Vagina (tissue), 2 donors: ENCODE results near the gene DIP2B. TPM values are rescaled to one million over a fixed set of nuclear protein-coding genes. Genes with fewer than 3 reads are reported as not detected.

ENCODE experiments used
- DNase-seq, 2 donors: peaks; one replicate each; pipeline ENCODE4 v3.0.0-alpha.2; 2017; ENCODE audit errors: extremely low spot score in 2 of 2
- H3K27ac ChIP-seq: fragments of 200-600 bp; sonication (generic); one replicate; pipeline ENCODE4 v1.5.1; 2019
- H3K27me3 ChIP-seq: fragments of 200-600 bp; sonication (generic); one replicate; pipeline ENCODE4 v1.5.1; 2019
- H3K36me3 ChIP-seq, 2 donors: fragments of 200-600 bp; sonication (generic); one replicate each; pipeline ENCODE4 v1.5.1; 2017 to 2019
- H3K4me1 ChIP-seq: fragments of 200-600 bp; sonication (generic); one replicate; pipeline ENCODE4 v1.5.1; 2019
- H3K4me3 ChIP-seq, 2 donors: fragments of 200-600 bp; sonication (generic); 1 replicate in 1 of 2; 2 replicates in 1 of 2; pipeline ENCODE4 v1.5.1; 2016 to 2019
- H3K9me3 ChIP-seq: fragments of 200-600 bp; sonication (generic); one replicate; pipeline ENCODE4 v1.5.1; 2019
- POLR2A ChIP-seq, 2 donors: fragments of 450-650 bp; IDR thresholded peaks; one replicate each; pipeline ENCODE4 v1.6.1; 2017; ENCODE audit warnings: antibody characterized with exemption in 2 of 2, mild to moderate bottlenecking in 2 of 2, moderate library complexity in 2 of 2
- POLR2AphosphoS5 ChIP-seq, 2 donors: sonication (generic); formaldehyde crosslinking; IDR thresholded peaks; one replicate each; pipeline ENCODE4 v1.9.0; 2017; ENCODE audit warnings: antibody characterized with exemption in 2 of 2, mild to moderate bottlenecking in 2 of 2, low read depth in 1 of 2; ENCODE audit not compliant: insufficient read depth in 1 of 2
- intact Hi-C: fragments of 100-400 bp; cut with DNase I; formaldehyde crosslinking; loops from one replicate; pipeline ENCODE4 v1.15.1; 2023
- total RNA-seq: library from RNA; depleted of rRNA; stranded (reverse); fragments of >200 nt; gene quantifications from one replicate; pipeline ENCODE4 v1.2.3, GENCODE V29; 2016
- TF ChIP-seq, protein P1 (sequence below), 3 experiments: fragments of 450-650 bp in 2 of 3; fragments of 200-600 bp in 1 of 3; sonication (generic) in 1 of 3; IDR thresholded peaks; one replicate each; pipeline ENCODE4 v1.5.1; 2017 to 2019; ENCODE audit warnings: antibody characterized with exemption in 3 of 3, mild to moderate bottlenecking in 2 of 3, moderate library complexity in 2 of 3

DIP2B gene
- total RNA-seq, 1 donor from 2014 or later, result 32.2 TPM

DNA sequence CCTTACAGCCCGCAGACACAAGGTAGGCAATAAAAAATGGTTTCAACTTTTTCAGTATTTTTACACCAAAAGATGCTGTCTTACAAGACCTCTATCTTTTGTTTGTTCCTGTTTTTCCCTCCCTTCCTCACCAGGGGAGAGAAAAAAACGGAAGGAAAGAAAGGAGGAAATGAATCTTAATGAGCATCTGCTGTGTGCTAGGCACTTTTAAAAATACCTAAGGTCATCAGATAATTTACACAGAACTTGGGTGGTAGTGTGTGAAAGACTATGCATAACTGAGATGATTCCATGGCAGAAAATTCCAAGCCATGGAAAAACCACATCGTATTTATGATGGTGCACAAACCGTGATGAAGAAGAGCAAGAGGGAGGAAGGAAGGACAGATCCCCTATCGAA, 121.2 kb downstream of the DIP2B start:
- Histone ChIP-seq H3K36me3 (peaks cover 0 to 13% of the 10 kb centered on the region in 2 donors), H3K27me3 (no peaks in the 10 kb centered on the region), H3K9me3 (no peaks in the 10 kb centered on the region), H3K4me3 (no peak overlapping the region), H3K4me1 (peaks cover 24% of the 10 kb centered on the region), H3K27ac (no peak overlapping the region)
- DNase-seq, result no peak
- intact Hi-C loops, result no loop called here
- TF ChIP-seq, protein P1, sequence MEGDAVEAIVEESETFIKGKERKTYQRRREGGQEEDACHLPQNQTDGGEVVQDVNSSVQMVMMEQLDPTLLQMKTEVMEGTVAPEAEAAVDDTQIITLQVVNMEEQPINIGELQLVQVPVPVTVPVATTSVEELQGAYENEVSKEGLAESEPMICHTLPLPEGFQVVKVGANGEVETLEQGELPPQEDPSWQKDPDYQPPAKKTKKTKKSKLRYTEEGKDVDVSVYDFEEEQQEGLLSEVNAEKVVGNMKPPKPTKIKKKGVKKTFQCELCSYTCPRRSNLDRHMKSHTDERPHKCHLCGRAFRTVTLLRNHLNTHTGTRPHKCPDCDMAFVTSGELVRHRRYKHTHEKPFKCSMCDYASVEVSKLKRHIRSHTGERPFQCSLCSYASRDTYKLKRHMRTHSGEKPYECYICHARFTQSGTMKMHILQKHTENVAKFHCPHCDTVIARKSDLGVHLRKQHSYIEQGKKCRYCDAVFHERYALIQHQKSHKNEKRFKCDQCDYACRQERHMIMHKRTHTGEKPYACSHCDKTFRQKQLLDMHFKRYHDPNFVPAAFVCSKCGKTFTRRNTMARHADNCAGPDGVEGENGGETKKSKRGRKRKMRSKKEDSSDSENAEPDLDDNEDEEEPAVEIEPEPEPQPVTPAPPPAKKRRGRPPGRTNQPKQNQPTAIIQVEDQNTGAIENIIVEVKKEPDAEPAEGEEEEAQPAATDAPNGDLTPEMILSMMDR (IDR thresholded peaks at IDR 0.05), result no peak
- TF ChIP-seq POLR2AphosphoS5 (IDR thresholded peaks at IDR 0.05; ENCODE audit: insufficient read depth in 1 of 2, low read depth in 1 of 2) (no peak), POLR2A (IDR thresholded peaks at IDR 0.05) (no peak)

DNA sequence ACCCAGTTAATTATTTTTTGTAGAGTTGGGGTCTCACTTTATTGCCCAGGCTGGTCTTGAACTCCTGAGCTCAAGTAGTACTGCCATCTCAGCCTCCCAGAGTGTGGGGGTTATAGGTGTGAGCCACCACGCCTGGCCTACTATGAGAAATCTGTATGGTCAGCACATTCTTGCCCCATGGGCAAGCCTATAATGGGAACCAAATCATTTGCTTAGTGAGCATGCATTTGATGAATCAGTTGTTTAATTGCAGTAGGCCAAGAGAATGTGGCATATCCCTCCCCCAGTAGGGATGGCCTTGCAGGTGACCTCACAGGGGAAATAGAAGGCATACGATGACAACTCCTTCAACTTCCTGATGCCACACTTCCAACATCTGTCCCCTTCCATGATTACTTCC, 122.7 kb downstream of the DIP2B start:
- H3K36me3 ChIP-seq, result peaks cover 0 to 13% of the 10 kb centered on the region in 2 donors

DNA sequence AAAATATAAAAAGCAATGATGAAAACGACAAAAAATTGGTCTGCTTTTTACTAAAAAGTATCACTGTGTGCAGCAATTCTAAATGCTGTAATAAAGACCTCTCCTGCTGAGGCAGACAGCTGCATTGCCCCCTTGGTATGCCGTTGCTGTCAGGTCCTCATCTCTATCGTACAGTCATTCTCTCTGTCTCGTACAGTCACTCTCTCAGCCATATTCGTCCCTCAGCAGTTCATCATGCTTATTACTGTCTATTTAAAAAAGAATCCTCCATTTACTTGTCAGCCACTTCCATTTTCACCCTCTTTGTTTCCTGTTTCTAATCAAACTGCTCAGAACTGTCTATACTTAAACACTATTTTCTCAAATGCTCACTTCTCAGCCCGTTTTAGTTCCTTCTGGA, 123.6 kb downstream of the DIP2B start:
- Histone ChIP-seq H3K27me3 (no peaks in the 10 kb centered on the region), H3K27ac (no peak overlapping the region), H3K4me3 (no peak overlapping the region), H3K4me1 (peaks cover 8% of the 10 kb centered on the region), H3K9me3 (no peaks in the 10 kb centered on the region), H3K36me3 (peaks cover 0 to 13% of the 10 kb centered on the region in 2 donors)
- TF ChIP-seq, protein P1 (IDR thresholded peaks at IDR 0.05), result no peak
- DNase-seq, result no peak
- intact Hi-C loops, result no loop called here

More for the DNA sequence above, 122.7 kb downstream of the DIP2B start:
- Histone ChIP-seq H3K4me1 (peaks cover 9% of the 10 kb centered on the region), H3K27ac (no peak overlapping the region), H3K9me3 (no peaks in the 10 kb centered on the region), H3K4me3 (no peak overlapping the region), H3K27me3 (no peaks in the 10 kb centered on the region)
- intact Hi-C loops, result no loop called here
- no peak for TF ChIP-seq POLR2A (IDR thresholded peaks at IDR 0.05)
- TF ChIP-seq, protein P1 (IDR thresholded peaks at IDR 0.05), result no peak
- TF ChIP-seq POLR2AphosphoS5 (IDR thresholded peaks at IDR 0.05; ENCODE audit: insufficient read depth in 1 of 2, low read depth in 1 of 2), result no peak
- no peak for DNase-seq

DNA sequence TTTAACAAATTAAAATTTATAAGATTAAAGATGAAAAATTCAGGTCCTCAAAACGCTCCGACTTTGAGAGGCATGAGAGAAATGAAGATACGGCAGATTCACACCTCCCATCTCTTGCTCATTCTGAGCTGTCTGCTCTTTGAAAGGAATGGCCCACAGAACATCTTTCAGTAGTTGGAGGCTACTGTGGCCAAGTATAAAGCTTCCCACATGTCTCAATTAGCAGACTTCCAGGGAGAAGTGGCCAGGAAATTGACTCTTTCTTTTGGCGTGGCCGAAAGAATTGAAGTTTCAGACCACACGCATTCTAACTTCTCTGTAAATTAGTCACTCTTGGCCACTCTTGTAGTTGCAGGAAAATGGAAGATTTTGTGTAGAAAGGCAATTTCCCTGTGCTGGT, 129.2 kb downstream of the DIP2B start:
- intact Hi-C loops, result no loop called here
- Histone ChIP-seq H3K9me3 (no peaks in the 10 kb centered on the region), H3K4me1 (peaks cover 19% of the 10 kb centered on the region), H3K4me3 (no peak overlapping the region), H3K36me3 (no peaks in the 10 kb centered on the region), H3K27me3 (no peaks in the 10 kb centered on the region), H3K27ac (no peak overlapping the region)
- DNase-seq, result no peak
- TF ChIP-seq POLR2AphosphoS5 (IDR thresholded peaks at IDR 0.05; ENCODE audit: insufficient read depth in 1 of 2, low read depth in 1 of 2) (no peak), POLR2A (IDR thresholded peaks at IDR 0.05) (no peak)
- TF ChIP-seq, protein P1 (IDR thresholded peaks at IDR 0.05), result no peak

DNA sequence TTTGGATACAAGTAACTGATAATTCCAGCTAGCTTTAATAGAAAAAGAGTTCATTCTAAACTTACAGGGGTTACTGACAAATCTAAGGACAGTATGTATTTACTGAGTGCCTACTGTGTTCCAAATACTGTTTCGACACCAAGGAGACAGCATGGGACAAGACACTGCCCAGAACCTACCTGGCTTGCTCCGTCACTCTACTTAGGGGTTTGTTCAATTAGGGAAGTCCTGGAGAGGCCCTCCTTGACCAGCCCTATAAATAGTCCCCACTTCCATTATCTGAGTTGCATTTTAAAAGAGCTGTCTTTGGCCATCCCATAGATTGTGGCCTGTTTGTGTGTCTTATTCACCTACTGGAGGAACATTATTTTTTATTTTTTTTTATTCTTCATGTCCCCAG, 129.6 kb downstream of the DIP2B start:
- H3K27me3 ChIP-seq, result no peaks in the 10 kb centered on the region
- no peak for DNase-seq
- no peak overlapping the region for H3K27ac ChIP-seq
- H3K36me3 ChIP-seq, result no peaks in the 10 kb centered on the region
- H3K9me3 ChIP-seq, result no peaks in the 10 kb centered on the region
- H3K4me1 ChIP-seq, result peaks cover 19% of the 10 kb centered on the region
- TF ChIP-seq POLR2AphosphoS5 (IDR thresholded peaks at IDR 0.05; ENCODE audit: insufficient read depth in 1 of 2, low read depth in 1 of 2), result no peak
- TF ChIP-seq, protein P1 (IDR thresholded peaks at IDR 0.05), result no peak
- TF ChIP-seq POLR2A (IDR thresholded peaks at IDR 0.05), result no peak
- no peak overlapping the region for H3K4me3 ChIP-seq
- intact Hi-C loops, result no loop called here
